Loucy (cell line): ENCODE measurements around the gene ABCB6.

Experiments used
- H2AFZ ChIP-seq: fragments of 200-600 bp; sonication (generic); 2 replicates; pipeline ENCODE4 v1.6.0; 2016; ENCODE audit warnings: antibody characterized with exemption, mild to moderate bottlenecking, low read length, moderate library complexity
- H3F3A ChIP-seq: fragments of 200-600 bp; 2 replicates; pipeline ENCODE4 v1.6.0; 2016; ENCODE audit warnings: antibody characterized with exemption, low read depth, mild to moderate bottlenecking
- H3K27me3 ChIP-seq: fragments of 200-600 bp; sonication (generic); 2 replicates; pipeline ENCODE4 v1.6.1; 2014; ENCODE audit warnings: low read length, mild to moderate bottlenecking; ENCODE audit not compliant: insufficient read depth, poor library complexity, severe bottlenecking
- H3K36me3 ChIP-seq: fragments of 200-600 bp; sonication (generic); 2 replicates; pipeline ENCODE4 v1.6.1; 2016; ENCODE audit warnings: low read length; ENCODE audit not compliant: insufficient read depth
- H3K4me1 ChIP-seq: fragments of 200-600 bp; sonication (generic); 2 replicates; pipeline ENCODE4 v1.5.1; 2014; ENCODE audit warnings: low read length, mild to moderate bottlenecking; ENCODE audit not compliant: insufficient read depth, poor library complexity, severe bottlenecking
- H3K4me2 ChIP-seq: fragments of 200-600 bp; sonication (generic); 2 replicates; pipeline ENCODE4 v1.6.0; 2014; ENCODE audit warnings: antibody characterized with exemption, low read length, low read depth, mild to moderate bottlenecking; ENCODE audit not compliant: poor library complexity, severe bottlenecking
- H3K4me3 ChIP-seq: fragments of 200-600 bp; sonication (generic); 2 replicates; pipeline ENCODE4 v1.5.1; 2014; ENCODE audit warnings: low read length, mild to moderate bottlenecking, mixed read lengths; ENCODE audit not compliant: poor library complexity, severe bottlenecking
- H3K79me2 ChIP-seq: fragments of 200-600 bp; sonication (generic); 2 replicates; pipeline ENCODE4 v1.6.1; 2014; ENCODE audit warnings: low read length; ENCODE audit not compliant: insufficient read depth
- H3K9ac ChIP-seq: fragments of 200-600 bp; sonication (generic); 2 replicates; pipeline ENCODE4 v1.6.0; 2014; ENCODE audit warnings: mild to moderate bottlenecking, low read depth, low read length, moderate library complexity; ENCODE audit not compliant: poor library complexity, severe bottlenecking
- H3K9me2 ChIP-seq: fragments of 200-600 bp; sonication (generic); replicated peaks from 2 replicates; pipeline ENCODE4 v1.6.1; 2016; ENCODE audit warnings: low read depth, low read length, mixed read lengths
- H3K9me3 ChIP-seq: fragments of 200-600 bp; sonication (generic); 2 replicates; pipeline ENCODE4 v1.6.1; 2014; ENCODE audit warnings: mild to moderate bottlenecking, antibody characterized with exemption, low read length, low read depth; ENCODE audit not compliant: insufficient read depth
- H4K20me1 ChIP-seq: fragments of 200-600 bp; sonication (generic); 2 replicates; pipeline ENCODE4 v1.6.0; 2014; ENCODE audit warnings: antibody characterized with exemption, low read length, mild to moderate bottlenecking; ENCODE audit not compliant: insufficient read depth, poor library complexity, severe bottlenecking
- EZH2phosphoT487 ChIP-seq: fragments of 200-600 bp; IDR thresholded peaks from 2 replicates; pipeline ENCODE4 v1.6.1; 2018; ENCODE audit warnings: antibody characterized with exemption, mild to moderate bottlenecking, moderate library complexity, borderline replicate concordance
- TF ChIP-seq, protein P1 (sequence below): fragments of 200-600 bp; sonication (generic); conservative IDR thresholded peaks from 2 replicates; pipeline ENCODE4 v1.5.1; 2014; ENCODE audit warnings: mild to moderate bottlenecking, antibody characterized with exemption, low read length

The ABCB6 gene

GRCh38 chr2:219247678-219248642, 29.2 kb upstream of the ABCB6 start:
- Histone ChIP-seq H3K4me1 (peaks cover 66% of the 10 kb centered on the region), H3K4me3 (peak overlapping the region; percentile 95), H2AFZ (no peak overlapping the region), H3K79me2 (peaks cover 15% of the 10 kb centered on the region), H3K9me3 (no peaks in the 10 kb centered on the region), H3F3A (no peaks in the 10 kb centered on the region), H3K9ac (no peak overlapping the region), H3K9me2 (no peaks in the 10 kb centered on the region), H3K36me3 (no peaks in the 10 kb centered on the region), H3K27me3 (peaks cover 15% of the 10 kb centered on the region), H4K20me1 (peaks cover 27% of the 10 kb centered on the region), H3K4me2 (peak overlapping the region; percentile 78)
- TF ChIP-seq, protein P1, sequence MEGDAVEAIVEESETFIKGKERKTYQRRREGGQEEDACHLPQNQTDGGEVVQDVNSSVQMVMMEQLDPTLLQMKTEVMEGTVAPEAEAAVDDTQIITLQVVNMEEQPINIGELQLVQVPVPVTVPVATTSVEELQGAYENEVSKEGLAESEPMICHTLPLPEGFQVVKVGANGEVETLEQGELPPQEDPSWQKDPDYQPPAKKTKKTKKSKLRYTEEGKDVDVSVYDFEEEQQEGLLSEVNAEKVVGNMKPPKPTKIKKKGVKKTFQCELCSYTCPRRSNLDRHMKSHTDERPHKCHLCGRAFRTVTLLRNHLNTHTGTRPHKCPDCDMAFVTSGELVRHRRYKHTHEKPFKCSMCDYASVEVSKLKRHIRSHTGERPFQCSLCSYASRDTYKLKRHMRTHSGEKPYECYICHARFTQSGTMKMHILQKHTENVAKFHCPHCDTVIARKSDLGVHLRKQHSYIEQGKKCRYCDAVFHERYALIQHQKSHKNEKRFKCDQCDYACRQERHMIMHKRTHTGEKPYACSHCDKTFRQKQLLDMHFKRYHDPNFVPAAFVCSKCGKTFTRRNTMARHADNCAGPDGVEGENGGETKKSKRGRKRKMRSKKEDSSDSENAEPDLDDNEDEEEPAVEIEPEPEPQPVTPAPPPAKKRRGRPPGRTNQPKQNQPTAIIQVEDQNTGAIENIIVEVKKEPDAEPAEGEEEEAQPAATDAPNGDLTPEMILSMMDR, result peak; percentile 13; the same call in 1 of the 2 replicates
- peak; percentile 91 for TF ChIP-seq EZH2phosphoT487

GRCh38 chr2:219246559-219246958, 27.8 kb upstream of the ABCB6 start:
- Histone ChIP-seq H3K4me2 (peak overlapping the region; percentile 78), H3K79me2 (peaks cover 15% of the 10 kb centered on the region), H3K9me3 (no peaks in the 10 kb centered on the region), H4K20me1 (peaks cover 27% of the 10 kb centered on the region), H3K4me1 (peaks cover 55% of the 10 kb centered on the region), H3K36me3 (no peaks in the 10 kb centered on the region), H2AFZ (no peak overlapping the region), H3K9me2 (no peaks in the 10 kb centered on the region), H3K27me3 (peaks cover 2% of the 10 kb centered on the region), H3K9ac (no peak overlapping the region), H3K4me3 (peak overlapping the region; percentile 95), H3F3A (no peaks in the 10 kb centered on the region)
- TF ChIP-seq EZH2phosphoT487, result no peak
- TF ChIP-seq, protein P1, result no peak

DNA sequence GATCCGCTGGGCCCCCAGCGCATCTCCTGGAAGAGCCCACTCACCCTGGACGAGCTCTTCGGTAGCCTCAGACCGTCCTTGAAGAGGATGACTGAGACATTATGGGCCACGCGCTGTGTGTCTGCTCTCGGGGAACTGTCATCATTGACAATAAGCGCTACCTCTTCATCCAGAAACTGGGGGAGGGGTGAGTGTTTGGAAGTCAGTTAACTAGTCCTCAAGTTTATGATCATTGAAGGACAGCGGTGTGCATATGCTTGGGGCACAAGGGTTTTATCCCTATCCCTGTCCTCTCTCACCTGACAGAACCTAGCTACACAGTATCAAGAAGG, 27.1 kb upstream of the ABCB6 start:
- H4K20me1 ChIP-seq, result peaks cover 27% of the 10 kb centered on the region
- peak overlapping the region; percentile 91 for H3K9ac ChIP-seq
- H3K9me3 ChIP-seq, result no peaks in the 10 kb centered on the region
- peak overlapping the region; percentile 78 for H3K4me2 ChIP-seq
- H3K4me1 ChIP-seq, result peaks cover 55% of the 10 kb centered on the region
- H3F3A ChIP-seq, result no peaks in the 10 kb centered on the region
- peaks cover 15% of the 10 kb centered on the region for H3K79me2 ChIP-seq
- no peaks in the 10 kb centered on the region for H3K36me3 ChIP-seq
- no peak for TF ChIP-seq EZH2phosphoT487
- TF ChIP-seq, protein P1, result no peak
- H2AFZ ChIP-seq, result no peak overlapping the region
- H3K27me3 ChIP-seq, result no peaks in the 10 kb centered on the region
- H3K9me2 ChIP-seq, result no peaks in the 10 kb centered on the region
- peak overlapping the region; percentile 95 for H3K4me3 ChIP-seq
